Kidney capillary endothelial cell (primary cell): ENCODE results near the gene PRM3.

Experiments used
- DNase-seq: peaks from one replicate; pipeline ENCODE4 v3.0.0-alpha.2; 2018; ENCODE audit warnings: low spot score

Gene PRM3

GRCh38 chr16:11280616-11281522 lies 7.4 kb upstream of the PRM3 start, which contains the start of gene PRM1:
TSS of gene PRM1 (minus strand) at chr16:11281330. CDS start at chr16:11281238, 92 bp downstream.
- DNase-seq: no peak

DNA sequence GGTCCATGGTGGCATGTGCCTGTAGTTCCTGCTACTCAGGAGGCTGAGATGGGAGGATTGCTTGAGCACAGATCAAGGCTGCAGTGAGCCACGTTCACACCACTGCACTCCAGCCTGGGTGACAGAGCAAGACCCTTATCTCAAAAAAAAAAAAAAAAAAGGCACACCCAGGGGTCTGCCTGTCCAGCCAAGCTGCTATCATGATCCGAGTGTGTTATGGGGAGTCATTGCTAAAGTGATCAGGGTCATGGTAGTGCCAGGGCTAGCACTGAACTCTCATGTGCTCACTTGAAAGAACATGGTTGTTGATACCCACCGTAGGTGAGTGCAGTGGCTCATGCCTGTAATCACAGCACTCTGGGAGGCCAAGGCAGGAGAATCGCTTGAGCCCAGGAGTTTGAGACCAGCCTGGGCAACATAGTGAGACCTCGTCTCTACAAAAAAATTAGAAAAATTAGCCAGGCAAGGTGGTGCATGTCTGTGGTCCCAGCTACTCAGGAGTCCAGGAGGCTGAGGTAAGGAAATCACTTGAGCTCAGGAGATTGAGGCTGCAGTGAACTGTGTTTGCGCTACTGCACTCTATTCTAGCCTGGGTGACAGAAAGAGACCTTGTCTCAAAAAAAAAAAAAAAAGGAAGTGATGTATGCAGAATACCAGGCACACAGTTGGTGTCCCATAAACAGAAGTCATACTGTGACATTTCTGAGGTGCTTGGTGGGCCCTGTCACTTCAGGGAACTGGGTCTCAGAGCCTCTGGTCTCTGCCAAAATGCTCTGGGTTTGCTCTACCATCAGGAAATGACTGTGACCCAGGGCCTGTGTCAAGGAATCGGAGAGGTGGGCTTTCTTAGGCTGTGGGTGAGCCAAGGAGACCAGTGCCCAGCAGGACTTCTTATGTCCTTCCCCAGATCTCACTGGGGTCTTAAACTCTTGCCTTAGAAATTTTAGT lies 5.5 kb upstream of the PRM3 start:
- DNase-seq: no peak

DNA sequence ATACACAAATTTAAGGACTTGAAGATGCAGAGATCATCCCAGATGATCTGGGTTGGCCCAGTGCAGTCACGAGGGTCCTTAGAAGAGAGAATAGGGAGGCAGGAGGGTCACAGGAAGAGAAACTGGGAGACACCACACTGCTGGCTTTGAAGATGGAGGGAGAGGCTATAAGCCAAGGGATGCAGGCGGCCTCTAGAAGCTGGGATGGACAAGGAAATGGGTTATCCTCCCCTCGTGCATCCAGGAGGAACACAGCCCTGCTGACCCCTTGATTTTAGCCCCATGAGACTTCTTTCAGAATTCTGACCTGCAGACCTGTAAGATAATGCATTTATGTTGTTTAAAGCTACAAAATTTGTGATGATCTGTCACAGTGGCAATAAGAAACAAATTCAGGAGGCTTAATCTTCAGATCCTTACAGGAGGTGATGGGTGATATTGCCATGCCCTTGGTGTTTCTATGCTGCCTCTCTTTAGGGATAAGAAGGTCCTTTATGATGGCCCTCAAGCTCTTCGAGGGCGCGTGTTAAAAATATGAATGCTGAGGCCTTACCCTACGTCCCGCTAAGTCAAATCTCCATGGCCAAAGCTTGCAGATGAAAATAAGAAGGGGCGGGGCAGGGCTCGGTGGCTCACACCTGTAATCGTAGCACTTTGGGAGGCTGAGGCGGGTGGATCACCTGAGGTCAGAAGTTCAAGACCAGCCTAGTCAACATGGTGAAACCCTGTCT lies 4.3 kb upstream of the PRM3 start:
- no peak for DNase-seq

DNA sequence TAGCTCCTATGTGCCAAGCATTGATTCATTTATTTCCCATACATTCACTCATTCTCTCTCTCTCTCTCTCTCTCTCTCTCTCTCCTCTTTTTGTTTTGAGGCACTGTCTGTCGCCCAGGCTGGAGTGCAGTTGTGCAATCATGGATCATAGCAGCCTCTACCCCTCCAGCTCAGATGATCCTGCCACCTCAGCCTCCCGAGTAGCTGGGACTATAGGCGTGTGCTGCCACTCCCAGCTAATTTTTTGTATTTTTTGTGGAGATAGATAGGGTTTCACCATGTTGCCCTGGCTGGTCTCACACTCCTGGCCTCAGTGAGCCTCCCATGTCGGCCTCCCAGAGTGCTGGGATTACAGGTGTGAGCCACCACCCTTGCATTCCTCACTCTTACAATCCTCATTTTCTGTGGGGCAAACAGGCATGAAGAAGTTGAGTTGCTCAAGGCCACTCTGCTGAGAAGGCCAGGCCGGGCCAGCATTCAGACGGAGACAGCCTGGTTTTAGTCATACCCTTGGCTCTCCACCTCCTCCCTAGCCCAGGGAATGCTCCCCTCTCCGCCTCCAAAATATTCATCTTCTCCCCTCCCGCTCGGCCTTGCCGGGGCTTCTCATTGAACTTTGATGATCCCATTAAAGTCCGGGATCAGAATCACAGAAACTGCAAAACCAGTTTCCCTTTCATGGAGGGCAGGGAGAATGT lies 3.6 kb upstream of the PRM3 start:
- DNase-seq: no peak

DNA sequence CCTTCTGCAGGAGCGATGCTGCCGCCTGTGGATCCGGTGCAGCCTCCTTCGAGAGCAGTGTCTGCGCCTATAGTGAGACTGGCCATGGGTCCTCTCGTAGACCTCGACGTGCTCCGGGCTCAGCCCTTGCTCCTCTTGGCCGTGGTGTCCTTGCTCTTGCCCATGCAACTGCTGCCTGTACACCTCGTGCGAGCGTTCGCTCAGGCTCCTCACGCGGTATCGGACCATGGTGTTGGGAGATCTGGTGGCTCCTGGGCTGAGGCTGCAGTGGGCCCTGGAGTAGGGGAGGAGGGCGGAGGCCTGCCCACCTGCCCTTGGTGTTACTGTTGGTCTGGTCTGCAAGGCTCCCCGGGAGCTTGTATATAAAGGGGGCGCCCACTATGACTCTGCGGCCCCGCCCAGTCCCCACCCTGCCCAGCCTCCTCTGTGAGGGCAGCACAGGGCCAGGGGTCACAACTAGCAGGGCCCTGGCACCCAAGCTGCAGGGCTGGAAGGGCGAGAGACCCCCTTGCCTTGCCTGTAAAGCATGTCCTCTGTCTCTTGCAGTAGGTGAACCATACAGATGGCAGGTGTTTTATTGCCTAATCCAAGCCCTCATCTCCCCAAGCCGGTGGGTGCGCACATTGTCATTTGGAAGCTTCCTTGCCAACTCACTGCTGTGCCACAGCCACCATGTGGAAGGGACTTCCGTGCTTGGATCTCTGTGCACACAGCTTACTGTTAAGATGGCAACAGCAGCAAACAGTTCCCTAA lies 2.9 kb upstream of the PRM3 start, which contains the start of gene PRM2:
Gene PRM2 (minus strand): TSS at position 338 of the 753 bp plus-strand sequence. CDS start 110 bp downstream, at position 228.
- no peak for DNase-seq

DNA sequence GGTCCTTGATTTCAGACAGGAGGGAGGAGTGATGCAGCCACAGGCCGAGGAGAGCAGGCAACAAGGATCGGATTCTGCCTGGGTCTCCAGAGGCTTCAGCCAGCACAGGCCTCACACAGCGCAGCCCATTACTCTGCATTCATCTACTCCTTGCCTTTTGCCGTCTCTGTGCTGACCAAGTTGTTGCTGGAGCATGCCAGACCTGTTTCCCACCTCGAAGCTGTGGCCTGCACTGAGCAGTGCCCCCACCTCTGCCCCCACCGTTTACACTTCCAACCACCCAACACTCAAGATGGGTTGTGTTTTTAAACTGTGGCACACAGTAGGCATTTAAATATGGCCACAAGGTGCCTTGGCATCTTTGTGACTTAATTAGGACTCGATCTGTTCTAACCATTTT lies 1.5 kb upstream of the PRM3 start:
- DNase-seq: no peak

DNA sequence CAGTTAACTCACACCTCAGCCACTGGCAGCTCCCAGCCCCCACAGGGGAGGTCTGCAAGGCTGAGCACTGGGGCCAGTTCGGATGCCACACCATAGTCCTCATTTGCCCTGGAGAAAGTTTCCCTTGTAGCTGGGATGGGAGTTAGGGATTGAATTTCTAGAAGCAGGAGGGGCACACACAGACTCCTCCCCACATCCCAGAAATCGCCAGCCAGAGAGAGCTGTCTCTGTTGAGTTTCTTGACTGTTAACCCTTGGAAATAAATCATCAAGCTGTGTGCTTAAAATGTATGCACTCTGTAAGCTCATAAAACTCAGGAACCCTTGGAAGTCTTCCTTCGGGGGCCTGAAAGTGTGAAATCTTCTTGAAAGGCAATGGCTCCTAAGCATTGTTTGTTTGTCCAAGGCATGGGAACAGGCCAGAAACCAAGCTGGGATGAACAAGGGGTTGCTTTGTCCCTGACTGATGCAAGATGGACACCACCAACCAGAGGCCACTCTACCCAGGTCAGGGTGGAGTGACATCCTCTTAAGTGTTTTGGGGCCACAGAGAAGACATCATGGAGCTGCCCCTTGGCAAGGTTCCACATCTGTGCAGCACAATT lies 394 bp upstream of the PRM3 start:
- no peak for DNase-seq

- DNase-seq: no peak
Observed at GRCh38 chr16:11272484-11272883, 945 bp downstream of the PRM3 start.

GRCh38 chr16:11271610-11272009 lies 1.8 kb downstream of the PRM3 start:
- DNase-seq: no peak

DNA sequence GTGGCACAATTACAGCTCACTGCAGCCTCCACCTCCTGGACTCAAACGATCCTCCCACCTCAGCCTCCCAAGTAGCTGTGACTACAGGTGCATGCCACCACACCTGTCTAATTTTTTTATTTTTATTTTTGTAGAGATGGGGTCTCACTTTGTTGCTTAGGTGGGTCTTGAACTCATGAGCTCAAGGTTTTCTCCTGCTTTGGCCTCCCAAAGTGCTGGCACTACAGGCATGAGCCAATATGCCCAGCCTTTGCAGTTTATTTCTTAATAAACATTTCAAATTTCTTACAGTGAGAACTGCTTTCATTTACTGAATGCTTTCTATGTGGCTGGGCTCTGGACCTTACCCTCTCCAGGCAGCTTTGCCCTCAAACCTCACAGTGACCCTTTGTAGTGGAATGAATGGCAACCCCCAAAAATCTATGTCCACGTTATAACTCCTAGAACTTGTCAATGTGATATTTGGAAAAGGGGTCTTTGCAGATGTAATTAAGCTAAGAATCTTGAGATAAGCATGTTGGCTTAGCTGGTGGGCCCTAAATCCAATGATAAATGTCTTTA lies 2.7 kb downstream of the PRM3 start:
- no peak for DNase-seq

GRCh38 chr16:11268921-11269375 lies 4.5 kb downstream of the PRM3 start, which contains the start of gene TNP2:
TSS of gene TNP2 (minus strand) at chr16:11269325. CDS start at chr16:11269262, 63 bp downstream.
- no peak for DNase-seq

DNA sequence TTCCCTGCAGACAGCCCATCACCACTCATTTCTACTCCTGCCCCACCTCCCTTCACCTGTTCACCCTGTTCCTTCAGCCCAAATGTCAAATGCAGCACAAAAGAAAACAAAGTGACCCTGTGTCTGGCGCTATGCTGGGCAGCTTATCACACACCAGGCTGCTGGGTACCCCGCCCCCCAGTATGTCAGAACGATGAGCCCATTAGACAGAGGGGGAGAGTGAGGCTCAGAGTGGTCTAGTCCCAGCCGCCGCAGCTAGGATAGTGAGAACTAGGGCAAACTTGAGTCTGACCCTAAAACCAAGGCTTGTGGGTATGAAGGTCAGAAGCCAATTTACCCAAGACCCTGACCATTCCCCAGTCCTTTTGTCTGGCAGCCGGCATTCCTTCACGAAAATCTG lies 8.3 kb downstream of the PRM3 start:
- no peak for DNase-seq

DNA sequence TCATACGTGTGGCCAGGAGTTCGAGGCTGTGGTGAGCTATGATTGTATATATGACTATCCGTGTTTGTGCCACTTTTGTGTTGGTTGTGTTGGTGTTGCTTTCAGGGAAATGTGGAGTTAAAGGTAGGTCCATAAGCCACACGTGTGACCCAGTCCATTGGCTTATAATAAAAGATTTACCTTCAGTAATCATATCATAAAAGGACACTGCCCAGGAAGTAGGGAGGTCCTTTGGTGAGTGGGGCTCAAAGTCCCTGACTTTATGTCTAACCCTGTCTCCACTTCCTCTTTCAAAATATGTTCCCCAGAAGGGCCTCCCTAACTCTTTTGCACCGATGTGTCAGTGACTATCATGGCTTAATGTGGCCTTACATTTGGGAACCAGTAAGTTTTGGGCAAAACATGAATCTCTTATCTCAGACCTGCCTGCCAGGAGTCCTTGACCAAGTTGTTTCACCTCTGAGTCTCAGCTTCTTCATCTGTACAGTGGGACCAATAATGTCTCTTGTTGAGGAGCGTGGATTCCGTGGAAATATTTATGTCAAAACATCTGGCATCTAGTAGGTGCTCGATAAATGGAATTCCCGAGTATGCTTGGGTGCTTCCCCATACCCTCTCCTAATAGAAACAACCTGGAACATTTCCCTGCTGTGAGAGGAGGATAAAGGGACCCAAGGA lies 9.1 kb downstream of the PRM3 start:
- no peak for DNase-seq

DNA sequence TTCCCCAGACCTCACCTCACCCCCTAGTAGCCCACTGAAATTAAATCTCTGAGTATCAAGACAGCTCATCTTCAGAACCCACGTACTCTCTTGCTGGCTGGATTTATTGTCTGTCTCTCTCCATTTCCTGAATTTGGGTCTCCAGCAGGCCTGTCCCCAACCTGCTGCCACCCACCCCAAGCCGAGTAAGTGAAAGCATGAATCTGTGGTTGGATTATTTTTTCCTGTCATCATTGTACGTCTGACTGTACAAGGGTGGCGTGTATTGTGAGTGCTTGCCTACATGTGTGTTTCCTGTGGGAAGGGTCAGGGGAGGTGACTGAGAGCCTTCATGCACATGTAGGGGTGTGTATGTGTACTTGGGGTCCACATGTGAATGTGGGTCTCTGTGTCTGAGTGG lies 9.7 kb downstream of the PRM3 start:
- DNase-seq: no peak

GRCh38 chr16:11262915-11263314 lies 10.5 kb downstream of the PRM3 start:
- DNase-seq: no peak

GRCh38 chr16:11260596-11260966 lies 12.8 kb downstream of the PRM3 start:
- DNase-seq: no peak

- DNase-seq: no peak
Observed at GRCh38 chr16:11259655-11260595, 13.5 kb downstream of the PRM3 start.
